NCI-H345 treated with DMSO at 0.1 percent for 48 hours (cell line): ENCODE data around the gene ELK1.
"Not testable (repeated sequence)": the region's sequence is repeated elsewhere in the genome, so short reads cannot be mapped to it uniquely, and the experiment has no call there.

Experiments
- DNase-seq: peaks from one replicate; lab custom pipeline; 2025; ENCODE audit not compliant: unreplicated experiment; lab: John Stamatoyannopoulos, UW

Gene ELK1

GRCh38 chrX:47612418-47612817 lies 37.9 kb downstream of the ELK1 start:
- DNase-seq = no peak

- no peak for DNase-seq
Measured at GRCh38 chrX:47611926-47612325, 38.4 kb downstream of the ELK1 start.

GRCh38 chrX:47611489-47611888 lies 38.9 kb downstream of the ELK1 start:
- no peak for DNase-seq

- DNase-seq = no peak
Measured at GRCh38 chrX:47610511-47610910, 39.9 kb downstream of the ELK1 start.

GRCh38 chrX:47608130-47608810 lies 42.1 kb downstream of the ELK1 start:
- no peak for DNase-seq

GRCh38 chrX:47607091-47607490 lies 43.3 kb downstream of the ELK1 start:
- no peak for DNase-seq

GRCh38 chrX:47605024-47605423 lies 45.3 kb downstream of the ELK1 start:
- no peak for DNase-seq

- DNase-seq = not testable (repeated sequence)
Measured at GRCh38 chrX:47603125-47603524, 47.2 kb downstream of the ELK1 start.

- no peak for DNase-seq
Measured at GRCh38 chrX:47597222-47597621, 53.1 kb downstream of the ELK1 start.

- DNase-seq = no peak
Measured at GRCh38 chrX:47596256-47596655, 54.1 kb downstream of the ELK1 start.

GRCh38 chrX:47595716-47596251 lies 54.6 kb downstream of the ELK1 start:
- no peak for DNase-seq

GRCh38 chrX:47593522-47593921 lies 56.8 kb downstream of the ELK1 start:
- DNase-seq = no peak

- no peak for DNase-seq
Measured at GRCh38 chrX:47590984-47591383, 59.4 kb downstream of the ELK1 start.

GRCh38 chrX:47587906-47588735 lies 62.2 kb downstream of the ELK1 start:
- DNase-seq = no peak

- no peak for DNase-seq
Measured at GRCh38 chrX:47587091-47587891, 63.1 kb downstream of the ELK1 start.

GRCh38 chrX:47586043-47586787 lies 64.1 kb downstream of the ELK1 start:
- no peak for DNase-seq
